Globus pallidus (tissue), 1 donor: ENCODE results near the gene INTS11.
"Not testable (repeated sequence)": the region's sequence is repeated elsewhere in the genome, so short reads cannot be mapped to it uniquely, and the experiment has no call there.

Experiments
- DNase-seq: peaks from one replicate; pipeline ENCODE4 v3.0.0-alpha.2; 2015; ENCODE audit warnings: low spot score

The INTS11 gene

GRCh38 chr1:1324524-1325287 lies at the start of gene INTS11, which contains the start of gene CPTP:
Gene INTS11 (minus strand): TSS chr1:1324660. CDS start chr1:1324608, 52 bp downstream.
Gene CPTP (plus strand): TSS chr1:1324802. CDS start chr1:1326911, 2,109 bp downstream.
- peak; percentile 84 for DNase-seq

GRCh38 chr1:1373815-1374588 lies 49.5 kb upstream of the INTS11 start:
- no peak for DNase-seq

- DNase-seq, result no peak
These were observed 48.8 kb upstream of the INTS11 start for GRCh38 chr1:1373051-1373814.

GRCh38 chr1:1371746-1372711 lies 47.6 kb upstream of the INTS11 start:
- DNase-seq, result no peak

- DNase-seq, result no peak
These were observed 46.9 kb upstream of the INTS11 start for GRCh38 chr1:1371364-1371745.

- DNase-seq, result no peak
These were observed 46.4 kb upstream of the INTS11 start for GRCh38 chr1:1370771-1371300.

GRCh38 chr1:1370094-1370493 lies 45.6 kb upstream of the INTS11 start:
- DNase-seq, result not testable (repeated sequence)

- DNase-seq, result no peak
These were observed 42.9 kb upstream of the INTS11 start for GRCh38 chr1:1367315-1367714.

- DNase-seq, result no peak
These were observed 42.2 kb upstream of the INTS11 start for GRCh38 chr1:1366699-1367066.

GRCh38 chr1:1365875-1366698 lies 41.6 kb upstream of the INTS11 start:
- DNase-seq, result no peak

- DNase-seq, result no peak
These were observed 39.8 kb upstream of the INTS11 start for GRCh38 chr1:1364266-1364665.

GRCh38 chr1:1361982-1362423 lies 37.5 kb upstream of the INTS11 start:
- DNase-seq, result no peak

GRCh38 chr1:1361233-1361981 lies 36.9 kb upstream of the INTS11 start:
- DNase-seq, result no peak

- DNase-seq, result no peak
These were observed 36.2 kb upstream of the INTS11 start for GRCh38 chr1:1360506-1361169.

GRCh38 chr1:1359664-1360468 lies 35.4 kb upstream of the INTS11 start:
- no peak for DNase-seq

- no peak for DNase-seq
These were observed 34.8 kb upstream of the INTS11 start for GRCh38 chr1:1359308-1359663.

- no peak for DNase-seq
These were observed 34.2 kb upstream of the INTS11 start, which contains the start of gene MXRA8 for GRCh38 chr1:1358433-1359271. Gene MXRA8 (minus strand): TSS chr1:1358555. CDS start chr1:1358504, 51 bp downstream.
